Gastrocnemius medialis (tissue), 4 donors: ENCODE results near the gene SARM1. TPM values are rescaled to one million over a fixed set of nuclear protein-coding genes. Genes with fewer than 3 reads are reported as not detected.

Experiments used
- ATAC-seq, 2 donors: fragments of 150-250 bp; one replicate each; pipeline ENCODE4 v1.9.1; 2016
- DNase-seq, 2 donors: peaks; one replicate each; pipeline ENCODE4 v3.0.0-alpha.2; 2019
- H3K27ac ChIP-seq, 4 donors: fragments of 200-600 bp; sonication (generic); 1 replicate in 1 of 4; 2 replicates in 3 of 4; pipeline ENCODE4 v1.5.1; 2016 to 2018; ENCODE audit warnings: mild to moderate bottlenecking in 2 of 4, moderate library complexity in 1 of 4
- H3K27me3 ChIP-seq, 3 donors: fragments of 200-600 bp; sonication (generic) in 2 of 3; 1 replicate in 1 of 3; 2 replicates in 2 of 3; pipeline versions ENCODE4 v1.5.1 to v1.6.0; 2016 to 2019; ENCODE audit warnings: mild to moderate bottlenecking in 1 of 3, moderate library complexity in 1 of 3
- H3K36me3 ChIP-seq, 2 donors: fragments of 200-600 bp; sonication (generic) in 1 of 2; one replicate each; pipeline ENCODE4 v1.5.1; 2017 to 2018
- H3K4me1 ChIP-seq, 2 donors: fragments of 200-600 bp; sonication (generic) in 1 of 2; one replicate each; pipeline ENCODE4 v1.5.1; 2016 to 2017; ENCODE audit warnings: mild to moderate bottlenecking in 2 of 2
- H3K4me3 ChIP-seq, 4 donors: fragments of 200-600 bp; sonication (generic) in 3 of 4; 1 replicate in 1 of 4; 2 replicates in 3 of 4; pipeline ENCODE4 v1.5.1; 2016 to 2019; ENCODE audit warnings: mild to moderate bottlenecking in 2 of 4
- H3K9me3 ChIP-seq, 3 donors: fragments of 200-600 bp; sonication (generic) in 2 of 3; 1 replicate in 1 of 3; 2 replicates in 2 of 3; pipeline ENCODE4 v1.5.1; 2016 to 2019
- CTCF ChIP-seq, 5 experiments: fragments of 450-650 bp in 3 of 5; fragments of 200-600 bp in 2 of 5; sonication (generic) in 2 of 5; IDR thresholded peaks in 4 of 5; conservative IDR thresholded peaks in 1 of 5; 1 replicate in 4 of 5; 2 replicates in 1 of 5; pipeline ENCODE4 v1.5.1; 2016 to 2019; ENCODE audit warnings: antibody characterized with exemption in 5 of 5, mild to moderate bottlenecking in 3 of 5, moderate library complexity in 3 of 5
- POLR2A ChIP-seq, 2 donors: fragments of 450-650 bp; IDR thresholded peaks; one replicate each; pipeline ENCODE4 v1.6.1; 2017; ENCODE audit warnings: antibody characterized with exemption in 2 of 2, mild to moderate bottlenecking in 2 of 2, moderate library complexity in 2 of 2
- in situ Hi-C, 4 donors: fragments of 200-750 bp; cut with MboI; loops; one replicate each; pipeline versions ENCODE4 v1.15.0 to v1.8.0; 2017; ENCODE audit warnings: low sequenced_read_pairs in 4 of 4
- intact Hi-C: fragments of 100-400 bp; cut with DNase I; formaldehyde crosslinking; loops from one replicate; pipeline ENCODE4 v1.15.1; 2023; ENCODE audit warnings: low total_unique reads
- total RNA-seq, 4 donors: library from RNA; depleted of rRNA; stranded (reverse); fragments of >200 nt; gene quantifications; one replicate each; pipeline versions ENCODE4 v1.1.0 to v1.2.3, GENCODE V29; 2016

Gene SARM1
- total RNA-seq, 4 donors from 2014 or later: 0.78 to 1.9 (median 1.7) TPM

- no peak for DNase-seq
- intact Hi-C loops: no loop called here
- no peak for ATAC-seq
Measured at GRCh38 chr17:28394337-28395116, 23.0 kb downstream of the SARM1 start.

GRCh38 chr17:28395426-28395825, 23.9 kb downstream of the SARM1 start:
- Histone ChIP-seq H3K27ac (no peak overlapping the region), H3K36me3 (peaks cover 0 to 2% of the 10 kb centered on the region in 2 donors), H3K9me3 (no peaks in the 10 kb centered on the region), H3K4me3 (no peak overlapping the region), H3K4me1 (no peaks in the 10 kb centered on the region), H3K27me3 (no peaks in the 10 kb centered on the region)
- in situ Hi-C loops (loop anchor here in 1 of 4 donors (5.0 kb wide), 1 partner anchor 52 kb away; no protein-coding TSS in a partner anchor), intact Hi-C loops (no loop called here)
- no peak for DNase-seq
- no peak for ATAC-seq
- TF ChIP-seq CTCF (IDR thresholded peaks at IDR 0.05 in 4 of 5, conservative IDR thresholded peaks at IDR 0.05 in 1 of 5) (no peak), POLR2A (IDR thresholded peaks at IDR 0.05) (no peak)

More at GRCh38 chr17:28394337-28395116, 23.0 kb downstream of the SARM1 start:
- H3K4me3 ChIP-seq: no peak overlapping the region
- H3K4me1 ChIP-seq: no peaks in the 10 kb centered on the region
- no peak overlapping the region for H3K27ac ChIP-seq
- no peak for TF ChIP-seq POLR2A (IDR thresholded peaks at IDR 0.05)
- TF ChIP-seq CTCF (IDR thresholded peaks at IDR 0.05 in 4 of 5, conservative IDR thresholded peaks at IDR 0.05 in 1 of 5): no peak
- no peaks in the 10 kb centered on the region for H3K36me3 ChIP-seq
- H3K9me3 ChIP-seq: no peaks in the 10 kb centered on the region
- in situ Hi-C loops: loop anchor here in 1 of 4 donors (5.0 kb wide), 1 partner anchor 53 kb away; no protein-coding TSS in a partner anchor
- no peaks in the 10 kb centered on the region for H3K27me3 ChIP-seq

GRCh38 chr17:28395968-28396367, 24.5 kb downstream of the SARM1 start:
- Histone ChIP-seq H3K27ac (no peak overlapping the region), H3K9me3 (no peaks in the 10 kb centered on the region), H3K4me3 (no peak overlapping the region), H3K27me3 (no peaks in the 10 kb centered on the region), H3K4me1 (no peaks in the 10 kb centered on the region), H3K36me3 (peaks cover 0 to 7% of the 10 kb centered on the region in 2 donors)
- ATAC-seq (no peak), DNase-seq (no peak)
- TF ChIP-seq CTCF (IDR thresholded peaks at IDR 0.05 in 4 of 5, conservative IDR thresholded peaks at IDR 0.05 in 1 of 5): no peak
- in situ Hi-C loops: loop anchor here in 1 of 4 donors (5.0 kb wide), 1 partner anchor 51 kb away; no protein-coding TSS in a partner anchor
- intact Hi-C loops: no loop called here

- Histone ChIP-seq H3K4me3 (no peak overlapping the region), H3K27me3 (no peaks in the 10 kb centered on the region), H3K27ac (no peak overlapping the region), H3K36me3 (peaks cover 0 to 13% of the 10 kb centered on the region in 2 donors), H3K9me3 (no peaks in the 10 kb centered on the region), H3K4me1 (no peaks in the 10 kb centered on the region)
- ATAC-seq (no peak), DNase-seq (no peak)
- in situ Hi-C loops (loop anchor here in 1 of 4 donors (5.0 kb wide), 1 partner anchor 51 kb away; no protein-coding TSS in a partner anchor), intact Hi-C loops (no loop called here)
- TF ChIP-seq CTCF (IDR thresholded peaks at IDR 0.05 in 4 of 5, conservative IDR thresholded peaks at IDR 0.05 in 1 of 5): no peak
- TF ChIP-seq POLR2A (IDR thresholded peaks at IDR 0.05): no peak
Measured at GRCh38 chr17:28396635-28397239, 25.2 kb downstream of the SARM1 start.
